AG04449 (cell line): ENCODE data around the gene PIGL.
"Not testable (repeated sequence)": the region's sequence is repeated elsewhere in the genome, so short reads cannot be mapped to it uniquely, and the experiment has no call there.

Source experiments
- CTCF ChIA-PET: fragments of 350-600 bp; formaldehyde crosslinking; extraction: SDS; loops from one replicate; lab custom pipeline; 2021; ENCODE audit warnings: antibody characterized with exemption; lab: Yijun Ruan, JAX
- POLR2A ChIA-PET: fragments of 400-600, 350-600 bp; formaldehyde crosslinking; extraction: SDS; loops from one replicate; lab custom pipeline; 2020; ENCODE audit warnings: antibody characterized with exemption, inconsistent platforms; lab: Yijun Ruan, JAX
- DNase-seq: peaks from one replicate; pipeline ENCODE4 v3.0.0-alpha.2; 2010; ENCODE audit warnings: low read depth, low spot score
- H3K4me3 ChIP-seq: 2 replicates; pipeline ENCODE4 v1.5.1; 2011; ENCODE audit warnings: low read depth, mild to moderate bottlenecking, control low read depth, low read length
- CTCF ChIP-seq: IDR thresholded peaks from one replicate; pipeline ENCODE4 v1.5.1; 2011; ENCODE audit warnings: mild to moderate bottlenecking, moderate library complexity, low read length, control low read depth, inconsistent platforms; ENCODE audit not compliant: insufficient read depth; ENCODE audit errors: missing control alignments

Gene PIGL

DNA sequence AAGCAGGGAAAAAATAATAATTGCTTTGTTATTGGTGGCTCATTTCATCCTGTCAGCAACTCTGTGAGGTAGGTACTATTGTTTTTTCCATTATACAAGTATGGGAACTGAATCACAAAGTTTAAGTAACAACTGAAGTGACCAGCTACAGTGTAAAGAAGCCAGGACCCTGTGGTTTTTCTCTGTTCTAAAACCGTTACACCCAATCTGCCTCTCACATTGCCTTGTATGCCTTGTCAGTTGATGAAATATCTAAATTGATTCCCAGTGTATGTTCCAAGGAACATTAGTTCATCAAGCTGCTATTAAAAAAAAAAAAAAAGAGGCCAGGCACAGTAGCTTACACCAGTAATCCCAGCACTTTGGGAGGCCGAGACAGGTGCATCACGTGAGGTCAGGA lies 5.4 kb downstream of the PIGL start:
- POLR2A ChIA-PET: interaction anchor here (0.6 kb wide), 1 partner anchor 99 kb away, joined by 3 read pairs; no protein-coding TSS in a partner anchor
- no peak overlapping the region for H3K4me3 ChIP-seq
- TF ChIP-seq CTCF: no peak
- no peak for DNase-seq
- CTCF ChIA-PET: interaction anchor here (1.3 to 2.3 kb wide), 2 partner anchors 7 to 130 kb away, joined by 5 to 9 read pairs; partner anchors contain the start of genes CENPV and NCOR1

GRCh38 chr17:16229912-16230561 lies 13.0 kb downstream of the PIGL start:
- H3K4me3 ChIP-seq, POLR2A ChIA-PET, DNase-seq: not testable (repeated sequence)
- CTCF ChIA-PET: interaction anchor here (0.8 to 1.0 kb wide), 2 partner anchors 21 kb away, joined by 3 read pairs; no protein-coding TSS in a partner anchor

DNA sequence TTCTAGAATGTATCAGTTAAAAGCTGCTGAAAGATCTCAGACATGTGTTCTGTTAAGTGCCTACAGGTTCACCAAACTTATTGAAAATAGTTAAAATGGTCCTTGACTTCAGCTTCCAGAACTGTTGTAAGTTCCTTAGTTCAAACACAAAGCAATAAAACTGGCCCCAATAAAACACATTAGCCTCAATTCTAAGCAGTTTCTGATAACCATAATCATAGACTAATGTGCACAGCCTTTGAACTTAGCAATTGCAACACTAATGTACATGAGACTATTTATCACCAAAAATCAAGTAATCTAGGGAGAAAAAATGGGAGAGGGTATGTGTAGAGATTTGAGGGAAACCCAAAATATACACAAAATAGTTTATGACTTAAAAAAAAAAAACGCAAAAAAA lies 15.4 kb downstream of the PIGL start:
- CTCF ChIA-PET: interaction anchor here (1.0 kb wide), 1 partner anchor 28 kb away, joined by 4 read pairs; no protein-coding TSS in a partner anchor
- H3K4me3 ChIP-seq: no peak overlapping the region
- no peak for DNase-seq
- TF ChIP-seq CTCF: no peak
- POLR2A ChIA-PET: no interaction called here

GRCh38 chr17:16239931-16240330 lies 22.9 kb downstream of the PIGL start:
- no peak for TF ChIP-seq CTCF
- ChIA-PET POLR2A (no interaction called here), CTCF (no interaction called here)
- no peak for DNase-seq
- H3K4me3 ChIP-seq: no peak overlapping the region

- DNase-seq: no peak
- CTCF ChIA-PET: no interaction called here
- no peak overlapping the region for H3K4me3 ChIP-seq
- POLR2A ChIA-PET: interaction anchor here (0.9 kb wide), 1 partner anchor 9 kb away, joined by 3 read pairs; no protein-coding TSS in a partner anchor
- TF ChIP-seq CTCF: no peak
Measured at GRCh38 chr17:16241906-16242399, 24.9 kb downstream of the PIGL start.

DNA sequence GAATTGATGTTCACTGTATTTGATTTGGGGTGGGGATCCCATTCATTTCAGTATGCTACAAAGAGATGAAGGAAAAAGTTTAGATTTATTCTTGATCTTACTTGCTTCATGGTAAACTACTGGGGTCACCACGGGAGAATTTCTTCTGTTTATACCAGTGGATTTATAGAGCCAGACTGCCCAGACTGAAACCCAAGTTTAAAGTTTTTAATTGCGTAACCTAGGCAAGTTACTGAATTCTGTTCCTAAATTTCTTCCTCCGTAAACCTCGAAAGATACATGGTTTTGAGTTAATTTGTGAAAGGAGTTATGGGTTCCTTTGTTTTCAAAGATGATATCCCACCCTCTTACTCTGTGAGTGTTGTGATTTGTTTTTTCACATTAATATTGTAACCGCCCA lies 26.4 kb downstream of the PIGL start:
- DNase-seq: no peak
- no peak for TF ChIP-seq CTCF
- POLR2A ChIA-PET: no interaction called here
- CTCF ChIA-PET: no interaction called here
- no peak overlapping the region for H3K4me3 ChIP-seq
